Spinal cord (tissue), 4 donors: ENCODE results near the gene ADAMTS18. TPM values are rescaled to one million over a fixed set of nuclear protein-coding genes. Genes with fewer than 3 reads are reported as not detected.

ENCODE experiments used
- polyA plus RNA-seq, 2 donors: library from polyadenylated mRNA; unstranded; fragments of 120-200 nt; gene quantifications; one replicate each; pipeline ENCODE4 v1.2.1, GENCODE V29; 2013; ENCODE audit not compliant: insufficient read length in 2 of 2
- total RNA-seq, 2 donors: library from RNA; depleted of rRNA in 1 of 2; stranded (reverse); fragments of 120-200 nt in 1 of 2; fragments of >200 nt in 1 of 2; gene quantifications; one replicate each; pipeline versions ENCODE4 v1.2.3 to v1.2.4, GENCODE V29; 2013 to 2014

Gene ADAMTS18
- total and polyA plus RNA-seq, 4 donors, result 6.7 to 23.9 (median 8.9) TPM

Other genes with a start within 250 kb of the ADAMTS18 start
- 1 to 10 TPM; 9.1 to 9.6 TPM for gene MON1B, start 243.8 kb downstream of the ADAMTS18 start, total RNA-seq
- 10 to 100 TPM; 30.8 to 32.0 TPM for gene MON1B, start 243.8 kb downstream of the ADAMTS18 start, polyA plus RNA-seq
- 10 to 100 TPM in 1 of 2 donors, under 1 TPM in 1; 0.79 to 14.4 TPM for gene SYCE1L, start 235.6 kb downstream of the ADAMTS18 start, total RNA-seq
- gene SYCE1L, start 235.6 kb downstream of the ADAMTS18 start, polyA plus RNA-seq, result 10 to 100 TPM; 21.2 to 27.6 TPM